Activated CD4-positive, alpha-beta T cell treated with anti-CD3 and anti-CD28 coated beads, Interleukin-2, Interleukin-6, amounts not matched to agents 100 ng/mL and 50 ng/mL, durations not matched to agents 16 hours and 8 hours (primary cell): ENCODE data around the gene AURKA.
A peak's percentile ranks its signal among the peaks of the same experiment; 100 is the strongest.
"Not testable (repeated sequence)": the region's sequence is repeated elsewhere in the genome, so short reads cannot be mapped to it uniquely, and the experiment has no call there.

Source experiments
- DNase-seq: peaks from one replicate; pipeline ENCODE4 v3.0.0-alpha.2; 2020

AURKA gene

DNA sequence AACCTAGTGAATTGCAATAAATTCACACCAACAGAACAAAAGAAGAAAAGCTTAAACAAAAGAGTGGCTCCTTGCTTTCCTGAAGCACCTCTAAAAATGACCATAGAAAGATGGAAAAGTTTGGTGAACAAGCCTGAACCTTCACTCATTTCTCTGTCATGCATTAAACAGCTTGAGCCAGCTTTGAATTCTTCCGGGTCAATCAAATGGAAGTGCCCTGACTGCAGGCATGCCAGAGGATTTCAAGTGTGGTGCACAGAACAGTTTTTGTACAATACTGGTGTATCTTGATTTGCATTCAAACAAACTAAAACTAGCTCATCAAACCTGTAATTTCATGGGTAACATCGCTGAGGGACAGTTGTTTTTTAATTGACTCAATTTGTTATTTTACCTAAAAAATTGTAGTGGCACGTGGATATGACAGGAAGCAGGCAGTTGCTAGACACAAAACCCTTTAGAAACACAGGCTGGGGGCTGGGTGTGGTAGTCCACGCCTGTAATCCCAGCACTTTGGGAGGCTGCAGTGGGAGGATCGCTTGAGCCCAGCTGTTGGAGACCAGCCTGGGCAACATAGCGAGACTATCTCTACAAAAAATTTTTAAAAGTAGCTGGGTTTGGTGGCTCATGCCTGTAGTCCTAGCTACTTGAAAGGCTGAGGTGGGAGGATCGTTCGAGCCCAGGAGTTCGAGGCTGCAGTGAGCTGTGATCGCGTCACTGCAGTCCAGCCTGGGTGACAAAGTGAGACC, 29.1 kb upstream of the AURKA start:
- DNase-seq = no peak

DNA sequence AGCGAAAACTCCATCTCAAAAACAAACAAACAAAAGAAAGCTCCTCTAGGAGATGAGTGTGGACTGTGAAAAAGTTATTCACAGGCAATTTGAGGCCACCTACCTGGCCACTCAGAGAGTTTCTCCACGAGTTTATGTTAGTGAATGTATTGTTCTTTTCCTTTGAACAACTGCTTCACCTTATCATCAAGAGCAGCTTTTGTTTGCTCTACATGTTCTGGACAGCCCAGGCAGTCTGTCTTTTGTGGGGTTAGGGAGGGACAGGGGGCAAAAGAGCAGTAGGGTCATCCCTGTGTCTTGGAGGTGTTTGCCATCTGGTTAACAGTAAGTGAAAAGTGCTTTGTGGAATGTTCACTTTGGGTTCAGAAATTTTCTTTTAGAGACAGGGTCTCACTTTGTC, 28.0 kb upstream of the AURKA start:
- no peak for DNase-seq

- peak; percentile 30 for DNase-seq
These were observed 26.4 kb upstream of the AURKA start for GRCh38 chr20:56418385-56418861.

DNA sequence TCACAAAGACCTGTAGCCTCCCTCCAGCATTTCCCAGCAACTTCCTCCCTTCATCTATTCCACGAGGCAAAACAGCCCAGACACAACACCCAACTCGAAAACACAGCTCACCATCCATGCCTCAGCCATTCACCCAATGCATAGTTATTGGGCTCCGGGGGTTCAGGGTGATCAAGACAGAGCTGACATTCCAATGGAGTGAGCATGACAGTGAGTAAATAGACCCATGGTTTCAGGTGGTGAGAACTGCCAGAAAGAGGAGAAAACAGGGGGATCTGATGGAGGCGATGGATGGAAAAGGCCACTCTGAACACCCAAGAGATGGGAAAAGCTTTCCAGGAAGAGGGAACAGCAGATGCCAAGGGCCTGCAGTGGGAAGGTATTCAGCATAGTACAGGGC, 25.9 kb upstream of the AURKA start:
- DNase-seq = no peak

- DNase-seq = no peak
These were observed 25.4 kb upstream of the AURKA start for GRCh38 chr20:56417402-56417801.

DNA sequence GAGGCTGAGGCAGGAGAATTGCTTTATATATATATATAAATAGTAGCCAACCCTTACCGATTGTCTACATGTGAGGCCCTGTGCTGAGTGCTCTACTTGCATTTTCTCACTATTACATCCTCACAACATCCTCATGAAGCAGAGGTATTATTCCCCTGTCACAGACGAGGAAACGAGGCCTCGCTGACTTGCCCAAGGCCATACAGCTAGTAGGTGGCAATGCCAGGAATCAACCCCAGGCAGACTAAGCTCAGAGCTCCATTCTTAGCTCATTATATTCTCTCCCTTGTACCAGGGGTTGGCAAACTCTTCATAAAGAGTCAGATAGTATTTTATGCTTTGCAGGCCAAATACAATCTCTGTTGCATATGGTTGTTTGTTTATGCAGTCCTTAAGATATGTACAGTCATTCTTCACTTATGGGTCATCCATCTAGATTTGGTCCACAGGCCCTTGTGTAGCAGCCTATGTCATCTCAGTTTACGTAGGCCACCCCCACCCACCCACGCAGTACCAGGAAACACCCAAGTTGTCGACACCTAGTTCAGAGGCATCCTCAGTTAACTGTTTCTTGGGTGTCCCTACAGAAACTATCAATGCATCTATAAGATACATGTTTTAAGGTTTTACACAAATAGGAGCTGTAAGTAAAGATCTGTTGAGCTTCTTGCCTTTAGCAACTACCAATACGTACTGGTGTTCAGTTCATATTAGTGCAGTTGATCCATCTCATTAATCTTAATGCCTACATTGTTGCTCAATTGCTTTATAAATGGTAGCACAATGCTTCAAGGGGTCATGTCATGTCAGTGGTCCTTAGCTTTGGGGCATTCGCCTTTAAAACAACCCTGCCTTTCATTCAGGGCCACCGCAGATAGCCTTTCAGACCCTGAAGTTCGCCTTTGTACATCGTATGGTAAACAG, 23.1 kb upstream of the AURKA start:
- peak; percentile 64 for DNase-seq

- DNase-seq = no peak
These were observed 20.9 kb upstream of the AURKA start for GRCh38 chr20:56412949-56413348.

- DNase-seq = no peak
These were observed 20.4 kb upstream of the AURKA start for GRCh38 chr20:56412473-56412790.

DNA sequence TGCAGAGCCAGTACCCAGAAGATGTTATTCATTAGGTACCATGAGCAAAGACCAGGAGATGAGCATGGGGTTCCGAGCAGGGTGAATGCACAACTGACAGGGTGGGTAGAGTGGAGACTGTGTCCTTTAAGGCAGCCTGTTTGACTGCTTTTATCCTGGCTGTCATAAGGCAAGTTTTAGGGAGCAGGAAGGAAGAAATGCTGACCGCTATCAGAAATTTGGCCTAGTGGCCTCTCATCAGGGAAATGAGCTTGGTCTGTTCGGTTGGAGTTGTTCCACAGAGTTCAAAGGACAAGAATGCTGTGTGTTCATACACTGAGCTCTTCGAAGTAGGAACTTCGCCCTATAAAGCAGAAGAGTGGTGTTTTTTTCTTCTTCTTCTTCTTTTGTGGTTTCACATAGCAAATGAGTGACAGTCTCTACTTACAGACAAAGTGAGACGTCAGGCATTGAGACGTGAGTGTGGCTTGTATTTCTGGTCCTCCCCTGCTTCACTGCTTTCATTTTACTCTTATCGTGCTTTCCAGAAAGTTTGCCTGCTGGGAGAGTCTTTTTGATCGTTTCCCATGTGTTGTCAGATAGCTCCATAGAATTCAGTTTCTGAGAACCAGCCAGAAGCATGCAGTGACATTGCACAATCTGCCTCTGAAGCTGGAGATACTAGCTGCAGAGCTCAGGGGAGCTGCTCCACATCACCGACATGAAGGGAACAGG, 19.9 kb upstream of the AURKA start, which contains the start of gene CASS4:
Gene CASS4, plus strand, starts transcription at position 502 of the 714 bp plus-strand sequence. Its CDS starts 199 bp downstream, at position 701.
- DNase-seq = peak; percentile 36

GRCh38 chr20:56411287-56411686, 19.3 kb upstream of the AURKA start:
- not testable (repeated sequence) for DNase-seq

GRCh38 chr20:56409956-56410355, 17.9 kb upstream of the AURKA start:
- no peak for DNase-seq

- no peak for DNase-seq
These were observed 17.5 kb upstream of the AURKA start for GRCh38 chr20:56409521-56409920.

DNA sequence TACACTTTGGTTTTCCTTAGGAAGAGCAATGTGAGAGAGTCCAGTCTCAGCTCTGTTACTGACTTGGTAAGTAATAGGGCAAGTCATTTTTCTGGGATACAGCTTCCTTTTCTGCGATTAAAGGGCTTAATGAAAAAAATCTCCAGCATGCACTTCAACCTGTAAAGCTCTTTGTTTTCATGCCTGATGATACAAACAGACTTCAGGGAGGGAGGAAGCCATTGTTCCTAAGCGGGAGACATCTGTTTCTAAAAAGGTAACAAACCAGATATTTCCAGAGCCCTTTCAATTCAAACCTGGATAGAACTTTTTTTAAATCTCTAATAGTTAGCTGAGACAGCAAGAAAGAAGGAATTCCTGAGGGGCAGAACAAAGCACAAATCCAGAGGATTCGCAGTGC, 14.9 kb upstream of the AURKA start:
- no peak for DNase-seq

- not testable (repeated sequence) for DNase-seq
These were observed 13.3 kb upstream of the AURKA start for GRCh38 chr20:56405356-56405755.

GRCh38 chr20:56403465-56403864, 11.4 kb upstream of the AURKA start:
- DNase-seq = no peak

- DNase-seq = peak; percentile 79
These were observed 8.1 kb upstream of the AURKA start for GRCh38 chr20:56400001-56400640.

DNA sequence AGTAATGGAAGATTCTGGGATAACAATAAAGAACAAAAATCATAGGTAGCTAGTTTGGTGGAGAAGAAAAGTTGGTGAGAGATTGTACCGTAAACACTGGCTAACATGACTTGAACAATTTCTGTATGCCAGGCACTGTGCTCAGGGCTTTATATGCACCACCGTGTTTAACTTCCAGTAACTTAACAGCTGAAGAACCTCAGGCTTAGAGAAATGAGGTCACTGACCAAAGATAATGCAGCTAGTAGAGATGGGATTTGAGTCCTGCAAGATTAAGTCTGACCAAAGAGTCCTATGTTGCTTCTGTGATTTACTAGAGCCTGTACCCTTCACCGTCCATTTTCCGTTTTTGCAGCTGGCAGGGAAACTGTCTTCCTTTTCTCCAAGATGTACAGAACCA, 3.2 kb upstream of the AURKA start:
- DNase-seq = no peak

DNA sequence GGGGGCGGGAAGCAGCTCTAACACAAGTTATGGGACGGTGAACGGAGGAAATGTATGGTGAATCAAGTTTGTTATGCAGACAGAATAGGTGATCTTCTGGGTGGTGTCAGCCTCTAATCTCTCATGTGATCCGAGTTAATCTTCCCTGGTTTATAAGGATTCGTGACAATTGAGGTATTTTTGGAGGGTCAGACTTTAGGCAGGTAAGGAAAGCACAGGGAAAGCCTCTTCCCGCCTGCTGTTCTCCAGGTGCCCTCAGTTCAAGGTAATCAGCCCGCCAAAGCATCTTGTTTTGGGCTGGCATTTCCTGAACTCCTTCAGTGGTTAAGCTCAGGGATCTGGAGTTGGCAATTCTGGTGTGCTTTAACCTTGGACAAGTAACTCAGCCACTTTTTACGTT, 1.6 kb upstream of the AURKA start:
- no peak for DNase-seq

GRCh38 chr20:56392881-56393482, 967 bp upstream of the AURKA start:
- DNase-seq = peak; percentile 41

DNA sequence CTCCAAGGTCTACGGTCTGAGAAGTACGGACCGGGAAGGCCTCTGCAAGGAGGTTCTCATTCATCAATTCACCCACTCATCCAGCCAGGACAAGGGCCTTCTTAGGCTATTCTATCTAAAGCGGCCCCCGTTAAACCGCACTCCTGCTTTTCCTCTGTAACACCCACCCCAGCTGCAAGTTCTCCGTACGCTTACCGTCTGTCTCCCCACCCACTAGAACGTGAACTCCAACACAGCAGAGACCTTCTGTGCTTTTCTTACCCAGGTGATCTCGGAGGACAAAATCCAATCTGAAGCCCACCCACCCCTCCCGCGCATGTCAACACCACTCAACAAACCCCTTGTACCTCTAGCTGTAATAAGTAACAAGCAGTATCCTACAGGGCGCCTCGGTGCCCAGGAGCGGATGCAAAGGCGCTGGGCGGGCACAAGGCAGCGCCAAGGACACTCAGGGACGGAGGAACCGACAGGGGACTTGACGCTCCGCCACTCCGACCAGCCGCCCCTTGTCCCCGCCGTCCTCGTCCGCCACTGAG, 351 bp downstream of the AURKA start:
- DNase-seq = no peak

DNA sequence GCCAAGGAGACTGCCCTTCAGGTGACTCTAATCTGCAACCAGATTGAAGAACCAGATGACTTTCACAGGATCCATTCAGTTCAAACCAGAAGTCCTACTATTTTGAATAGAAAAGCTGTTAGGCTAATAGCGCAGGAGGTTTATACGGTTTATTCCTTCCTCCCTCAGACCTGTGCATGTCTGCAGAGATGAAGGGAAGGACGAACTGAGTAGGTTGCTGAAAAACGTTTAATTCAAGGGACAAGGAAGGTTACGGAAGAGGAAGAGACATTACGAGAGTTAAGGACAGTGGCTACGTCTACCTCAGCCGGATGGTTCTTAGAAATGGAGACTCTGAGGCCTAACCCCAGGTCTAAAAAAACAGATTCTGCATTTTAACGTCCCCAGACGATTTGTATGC, 978 bp downstream of the AURKA start:
- DNase-seq = peak; percentile 16

- DNase-seq = not testable (repeated sequence)
These were observed 1.6 kb downstream of the AURKA start for GRCh38 chr20:56390396-56390795.
